T follicular helper cell (primary cell): Measurements from ENCODE around the gene POLE.

Source experiments
- DNase-seq: peaks from one replicate; pipeline ENCODE4 v3.0.0-alpha.2; 2020; ENCODE audit warnings: low read depth

The POLE gene

GRCh38 chr12:132632521-132633228 is 54.5 kb downstream of the POLE start:
- DNase-seq, result no peak

- DNase-seq, result no peak
Measured at GRCh38 chr12:132631666-132632065, 55.5 kb downstream of the POLE start.

GRCh38 chr12:132630672-132631071 is 56.5 kb downstream of the POLE start:
- no peak for DNase-seq

- no peak for DNase-seq
Measured at GRCh38 chr12:132629330-132629729, 57.8 kb downstream of the POLE start.

GRCh38 chr12:132625731-132626430 is 61.3 kb downstream of the POLE start:
- no peak for DNase-seq

GRCh38 chr12:132624910-132625630 is 62.1 kb downstream of the POLE start:
- no peak for DNase-seq

GRCh38 chr12:132624186-132624855 is 62.8 kb downstream of the POLE start:
- no peak for DNase-seq

- DNase-seq, result no peak
Measured at GRCh38 chr12:132623072-132623869, 63.9 kb downstream of the POLE start.

- DNase-seq, result no peak
Measured at GRCh38 chr12:132622437-132623071, 64.6 kb downstream of the POLE start.

- no peak for DNase-seq
Measured at GRCh38 chr12:132621657-132622435, 65.3 kb downstream of the POLE start.

- DNase-seq, result no peak
Measured at GRCh38 chr12:132620899-132621656, 66.1 kb downstream of the POLE start.

GRCh38 chr12:132620113-132620898 is 66.8 kb downstream of the POLE start:
- DNase-seq, result no peak

GRCh38 chr12:132619386-132620112 is 67.6 kb downstream of the POLE start:
- no peak for DNase-seq

GRCh38 chr12:132619071-132619385 is 68.1 kb downstream of the POLE start:
- no peak for DNase-seq

GRCh38 chr12:132618683-132619043 is 68.5 kb downstream of the POLE start, which contains the start of gene P2RX2:
TSS of gene P2RX2 (plus strand) at chr12:132618776. CDS start at chr12:132618817, 41 bp downstream.
- DNase-seq, result no peak

- no peak for DNase-seq
Measured at GRCh38 chr12:132617822-132618682, 69.1 kb downstream of the POLE start.

GRCh38 chr12:132617135-132617701 is 69.9 kb downstream of the POLE start:
- no peak for DNase-seq
